ENCODE measurements around the gene NPEPPS.

NPEPPS gene

GRCh38 chr17:47651704-47652103 lies 120.8 kb downstream of the NPEPPS start:
- H3K4me3 ChIP-seq (ENCODE audit: insufficient read depth, low read length, poor library complexity, severe bottlenecking), result peak overlapping the region; percentile 91
- H3F3A ChIP-seq (ENCODE audit: insufficient read depth), result peaks cover 11% of the 10 kb centered on the region; the same call in 1 of the 2 replicates
- H3K9me3 ChIP-seq (ENCODE audit: insufficient read depth, low read length), result no peaks in the 10 kb centered on the region
- H3K79me2 ChIP-seq (ENCODE audit: insufficient read depth, low read length), result peaks cover 69% of the 10 kb centered on the region
- H3K9ac ChIP-seq (ENCODE audit: low read length), result peak overlapping the region; percentile 85
- peak overlapping the region; percentile 98 for H3K4me2 ChIP-seq (ENCODE audit: low read depth, low read length, poor library complexity, severe bottlenecking)
- H4K20me1 ChIP-seq (ENCODE audit: low read depth, low read length), result peaks cover 29% of the 10 kb centered on the region
- peaks cover 47% of the 10 kb centered on the region for H3K36me3 ChIP-seq (ENCODE audit: low read length)
- no peak overlapping the region for H2AFZ ChIP-seq (ENCODE audit: low read depth, low read length, severe bottlenecking)
- peak overlapping the region; percentile 77; the same call in 1 of the 2 replicates for H3K27ac ChIP-seq (ENCODE audit: low read depth, low read length)
- H3K27me3 ChIP-seq (ENCODE audit: low read length), result no peaks in the 10 kb centered on the region
- TF ChIP-seq EZH2phosphoT487 (conservative IDR thresholded peaks at IDR 0.05; ENCODE audit: low read length) (no peak), CTCF (IDR thresholded peaks at IDR 0.05; ENCODE audit: insufficient read depth, low read length, poor library complexity, severe bottlenecking) (no peak)
- no peaks in the 10 kb centered on the region for H3K9me2 ChIP-seq (replicated peaks; ENCODE audit: insufficient read depth, low read length)

GRCh38 chr17:47652570-47652969 lies 121.7 kb downstream of the NPEPPS start:
- no peak overlapping the region for H2AFZ ChIP-seq (ENCODE audit: low read depth, low read length, severe bottlenecking)
- H3K9ac ChIP-seq (ENCODE audit: low read length), result no peak overlapping the region; the same call in 1 of the 2 replicates
- H3K79me2 ChIP-seq (ENCODE audit: insufficient read depth, low read length), result peaks cover 78% of the 10 kb centered on the region
- no peak for TF ChIP-seq EZH2phosphoT487 (conservative IDR thresholded peaks at IDR 0.05; ENCODE audit: low read length)
- TF ChIP-seq CTCF (IDR thresholded peaks at IDR 0.05; ENCODE audit: insufficient read depth, low read length, poor library complexity, severe bottlenecking), result no peak
- H3K36me3 ChIP-seq (ENCODE audit: low read length), result peaks cover 56% of the 10 kb centered on the region
- no peaks in the 10 kb centered on the region for H3K9me3 ChIP-seq (ENCODE audit: insufficient read depth, low read length)
- H3K27me3 ChIP-seq (ENCODE audit: low read length), result no peaks in the 10 kb centered on the region
- H3K27ac ChIP-seq (ENCODE audit: low read depth, low read length), result no peak overlapping the region
- peak overlapping the region; percentile 98 for H3K4me2 ChIP-seq (ENCODE audit: low read depth, low read length, poor library complexity, severe bottlenecking)
- no peak overlapping the region for H3K4me3 ChIP-seq (ENCODE audit: insufficient read depth, low read length, poor library complexity, severe bottlenecking)
- H4K20me1 ChIP-seq (ENCODE audit: low read depth, low read length), result peaks cover 37% of the 10 kb centered on the region
- peaks cover 12% of the 10 kb centered on the region; the same call in 1 of the 2 replicates for H3F3A ChIP-seq (ENCODE audit: insufficient read depth)
- H3K9me2 ChIP-seq (replicated peaks; ENCODE audit: insufficient read depth, low read length), result no peaks in the 10 kb centered on the region

GRCh38 chr17:47653442-47653841 lies 122.5 kb downstream of the NPEPPS start:
- Histone ChIP-seq H3K9me2 (replicated peaks; ENCODE audit: insufficient read depth, low read length) (no peaks in the 10 kb centered on the region), H3K27me3 (ENCODE audit: low read length) (no peaks in the 10 kb centered on the region), H3K4me3 (ENCODE audit: insufficient read depth, low read length, poor library complexity, severe bottlenecking) (no peak overlapping the region), H3K36me3 (ENCODE audit: low read length) (peaks cover 62% of the 10 kb centered on the region), H3K9ac (ENCODE audit: low read length) (no peak overlapping the region), H4K20me1 (ENCODE audit: low read depth, low read length) (peaks cover 38% of the 10 kb centered on the region), H2AFZ (ENCODE audit: low read depth, low read length, severe bottlenecking) (no peak overlapping the region), H3K4me2 (ENCODE audit: low read depth, low read length, poor library complexity, severe bottlenecking) (no peak overlapping the region), H3F3A (ENCODE audit: insufficient read depth) (peaks cover 13% of the 10 kb centered on the region; the same call in 1 of the 2 replicates), H3K27ac (ENCODE audit: low read depth, low read length) (no peak overlapping the region), H3K9me3 (ENCODE audit: insufficient read depth, low read length) (no peaks in the 10 kb centered on the region), H3K79me2 (ENCODE audit: insufficient read depth, low read length) (peaks cover 83% of the 10 kb centered on the region)
- TF ChIP-seq CTCF (IDR thresholded peaks at IDR 0.05; ENCODE audit: insufficient read depth, low read length, poor library complexity, severe bottlenecking) (no peak), EZH2phosphoT487 (conservative IDR thresholded peaks at IDR 0.05; ENCODE audit: low read length) (no peak)

Measured in SU-DHL-6 (cell line).